IPS-20b (cell line): ENCODE results near the gene TM2D3.
"Not testable (repeated sequence)": the region's sequence is repeated elsewhere in the genome, so short reads cannot be mapped to it uniquely, and the experiment has no call there.

ENCODE experiments used
- H3K27ac ChIP-seq: one replicate; pipeline ENCODE4 v1.5.1; 2013; ENCODE audit warnings: low read length
- H3K27me3 ChIP-seq: 2 replicates; pipeline ENCODE4 v1.6.1; 2013; ENCODE audit warnings: mild to moderate bottlenecking, low read length, inconsistent platforms; ENCODE audit not compliant: insufficient read depth
- H3K36me3 ChIP-seq: 2 replicates; pipeline ENCODE4 v1.6.1; 2013; ENCODE audit warnings: low read depth, mild to moderate bottlenecking, inconsistent platforms, low read length, moderate library complexity; ENCODE audit not compliant: insufficient read depth
- H3K4me1 ChIP-seq: 2 replicates; pipeline ENCODE4 v1.6.1; 2013; ENCODE audit warnings: mild to moderate bottlenecking, control low read depth, inconsistent platforms, low read length, moderate library complexity; ENCODE audit not compliant: insufficient read depth
- H3K4me3 ChIP-seq: 2 replicates; pipeline ENCODE4 v1.5.1; 2013; ENCODE audit warnings: mild to moderate bottlenecking, low read length, inconsistent platforms
- H3K9ac ChIP-seq: 2 replicates; pipeline ENCODE4 v1.6.1; 2013; ENCODE audit warnings: low read depth, mild to moderate bottlenecking, inconsistent platforms, low read length, moderate library complexity
- H3K9me3 ChIP-seq: 2 replicates; pipeline ENCODE4 v1.6.1; 2013; ENCODE audit warnings: mild to moderate bottlenecking, low read depth, low read length, inconsistent platforms; ENCODE audit not compliant: insufficient read depth

The TM2D3 gene

GRCh38 chr15:101637919-101638318, 14.3 kb downstream of the TM2D3 start:
- Histone ChIP-seq H3K4me3 (no peak overlapping the region), H3K9ac (no peak overlapping the region), H3K9me3 (no peaks in the 10 kb centered on the region), H3K4me1 (no peaks in the 10 kb centered on the region), H3K27me3 (no peaks in the 10 kb centered on the region), H3K27ac (no peak overlapping the region), H3K36me3 (peaks cover 26% of the 10 kb centered on the region; the same call in 1 of the 2 replicates)

DNA sequence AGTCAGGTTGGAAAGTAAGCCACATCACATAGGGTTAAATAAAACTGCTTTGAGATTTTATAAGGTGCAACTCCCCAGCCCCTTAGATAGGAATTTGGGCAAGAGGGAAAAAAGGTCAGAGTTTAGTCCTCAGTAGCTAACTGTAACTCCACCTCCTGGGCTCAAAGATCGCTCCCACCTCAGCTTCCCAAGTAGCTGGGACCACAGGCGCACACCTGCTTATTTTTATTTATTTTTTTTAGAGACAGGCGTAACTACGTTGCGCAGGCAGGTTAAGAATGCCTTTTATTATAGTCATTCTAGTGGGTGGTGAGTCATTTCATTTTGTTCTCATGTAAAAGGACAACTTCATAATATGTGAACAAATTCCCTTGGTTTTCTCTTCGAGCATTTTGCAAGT, 14.7 kb downstream of the TM2D3 start:
- H3K27me3 ChIP-seq, result no peaks in the 10 kb centered on the region
- no peak overlapping the region for H3K9ac ChIP-seq
- peaks cover 22% of the 10 kb centered on the region; the same call in 1 of the 2 replicates for H3K36me3 ChIP-seq
- H3K4me3 ChIP-seq, result no peak overlapping the region
- no peaks in the 10 kb centered on the region for H3K4me1 ChIP-seq
- H3K9me3 ChIP-seq, result no peaks in the 10 kb centered on the region
- H3K27ac ChIP-seq, result no peak overlapping the region

DNA sequence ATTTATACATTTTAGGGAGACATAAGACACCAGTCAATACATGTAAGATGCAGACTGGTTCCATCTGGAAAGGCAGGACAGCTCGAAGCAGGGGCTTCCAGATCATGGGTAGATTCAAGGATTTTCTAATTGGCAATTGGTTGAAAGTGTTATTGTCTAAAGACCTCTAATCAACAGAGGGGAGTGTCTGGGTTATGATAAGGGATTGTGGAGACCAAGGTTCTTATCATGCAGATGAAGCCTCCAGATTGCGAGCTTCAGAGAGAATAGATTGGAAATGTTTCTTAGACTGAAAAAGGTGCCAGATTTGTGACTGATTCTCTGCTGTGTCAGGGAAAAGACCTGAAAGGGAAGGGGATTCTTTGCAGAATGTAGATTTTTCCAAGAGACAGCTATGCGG, 15.1 kb downstream of the TM2D3 start:
- H3K36me3 ChIP-seq, result peaks cover 17% of the 10 kb centered on the region; the same call in 1 of the 2 replicates
- no peak overlapping the region for H3K4me3 ChIP-seq
- no peaks in the 10 kb centered on the region for H3K27me3 ChIP-seq
- no peak overlapping the region for H3K9ac ChIP-seq
- H3K9me3 ChIP-seq, result no peaks in the 10 kb centered on the region
- no peak overlapping the region for H3K27ac ChIP-seq
- H3K4me1 ChIP-seq, result no peaks in the 10 kb centered on the region

DNA sequence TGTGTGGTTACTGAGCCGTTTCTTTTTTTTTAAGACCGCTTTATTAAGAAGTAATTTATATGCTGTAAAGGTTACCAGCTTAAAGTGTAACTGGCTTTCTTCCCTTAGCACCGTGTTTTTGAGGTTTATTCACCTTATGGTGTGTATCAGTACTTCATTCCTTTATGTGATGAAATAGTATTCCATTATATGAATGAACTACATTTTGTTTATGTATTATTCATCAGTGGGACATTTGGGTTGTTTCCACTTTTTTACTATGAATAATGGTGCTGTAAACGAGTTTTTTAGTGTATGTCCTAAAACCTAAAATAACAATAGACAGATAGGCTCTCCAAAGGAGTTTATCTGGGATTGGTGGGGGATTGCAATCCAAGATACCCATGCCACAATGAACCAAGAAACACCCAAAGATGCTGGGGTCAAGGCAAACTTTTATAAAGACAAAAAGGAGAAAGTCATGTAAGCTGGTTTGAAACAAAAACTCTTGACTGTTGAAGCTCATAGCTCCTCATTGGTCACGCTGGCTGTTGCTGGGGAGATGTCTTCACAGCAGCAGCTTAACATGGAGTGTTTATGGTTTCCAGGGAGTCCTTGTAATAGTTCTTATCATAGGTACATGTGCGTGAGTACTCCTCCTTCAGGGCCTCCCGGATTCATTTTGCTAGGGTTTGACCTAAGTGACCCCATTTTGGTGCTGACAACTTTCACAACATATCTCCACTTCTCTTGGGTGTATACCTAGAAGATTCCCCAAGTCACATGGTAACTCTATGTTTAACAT, 16.0 kb downstream of the TM2D3 start:
- Histone ChIP-seq H3K27ac (no peak overlapping the region), H3K4me3 (no peak overlapping the region), H3K36me3 (peaks cover 15% of the 10 kb centered on the region; the same call in 1 of the 2 replicates), H3K27me3 (no peaks in the 10 kb centered on the region), H3K9me3 (no peaks in the 10 kb centered on the region), H3K4me1 (no peaks in the 10 kb centered on the region), H3K9ac (no peak overlapping the region)

- no peak overlapping the region for H3K9ac ChIP-seq
- no peaks in the 10 kb centered on the region for H3K9me3 ChIP-seq
- no peaks in the 10 kb centered on the region for H3K36me3 ChIP-seq
- no peaks in the 10 kb centered on the region for H3K4me1 ChIP-seq
- H3K4me3 ChIP-seq, result no peak overlapping the region
- no peak overlapping the region for H3K27ac ChIP-seq
- H3K27me3 ChIP-seq, result no peaks in the 10 kb centered on the region
Observed at GRCh38 chr15:101633356-101633755, 18.8 kb downstream of the TM2D3 start.

DNA sequence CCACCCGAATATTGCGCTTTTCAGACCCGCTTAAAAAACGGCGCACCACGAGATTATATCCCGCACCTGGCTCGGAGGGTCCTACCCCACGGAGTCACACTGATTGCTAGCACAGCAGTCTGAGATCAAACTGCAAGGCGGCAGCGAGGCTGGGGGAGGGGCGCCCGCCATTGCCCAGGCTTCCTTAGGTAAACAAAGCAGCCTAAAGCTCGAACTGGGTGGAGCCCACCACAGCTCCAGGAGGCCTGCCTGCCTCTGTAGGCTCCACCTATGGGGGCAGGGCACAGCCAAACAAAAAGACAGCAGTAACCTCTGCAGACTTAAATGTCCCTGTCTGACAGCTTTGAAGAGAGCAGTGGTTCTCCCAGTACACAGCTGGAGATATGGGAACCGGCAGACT, 25.5 kb downstream of the TM2D3 start:
- not testable (repeated sequence) for H3K9ac ChIP-seq, H3K4me3 ChIP-seq, H3K27ac ChIP-seq, H3K4me1 ChIP-seq, H3K36me3 ChIP-seq, H3K27me3 ChIP-seq
- peaks cover 19% of the 10 kb centered on the region; the same call in 1 of the 2 replicates for H3K9me3 ChIP-seq

DNA sequence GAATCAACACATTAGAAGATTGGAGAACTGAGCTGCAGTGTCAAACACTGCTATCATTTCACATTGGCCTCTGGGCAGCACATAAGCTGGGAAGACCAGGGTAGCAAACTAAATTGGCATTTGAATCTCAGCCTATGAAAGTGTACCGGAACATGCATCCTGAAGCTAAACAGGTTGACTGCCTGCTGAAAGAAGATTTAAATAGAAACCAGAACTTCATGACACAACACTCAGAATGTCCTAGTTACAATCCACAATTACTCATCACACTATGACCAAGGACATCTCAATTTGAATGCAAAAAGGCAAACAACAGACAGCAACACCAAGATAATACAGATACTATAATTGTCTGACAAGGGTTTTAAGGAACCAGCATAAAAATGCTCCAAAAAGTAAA, 26.2 kb downstream of the TM2D3 start:
- no peaks in the 10 kb centered on the region for H3K36me3 ChIP-seq
- H3K27ac ChIP-seq, result no peak overlapping the region
- peaks cover 19% of the 10 kb centered on the region; the same call in 1 of the 2 replicates for H3K9me3 ChIP-seq
- H3K4me3 ChIP-seq, result no peak overlapping the region; the same call in 1 of the 2 replicates
- no peak overlapping the region for H3K9ac ChIP-seq
- H3K4me1 ChIP-seq, result no peaks in the 10 kb centered on the region
- H3K27me3 ChIP-seq, result no peaks in the 10 kb centered on the region

- no peak overlapping the region for H3K27ac ChIP-seq
- H3K4me3 ChIP-seq, result no peak overlapping the region
- H3K27me3 ChIP-seq, result no peaks in the 10 kb centered on the region
- H3K36me3 ChIP-seq, result no peaks in the 10 kb centered on the region
- no peak overlapping the region for H3K9ac ChIP-seq
- peaks cover 19% of the 10 kb centered on the region; the same call in 1 of the 2 replicates for H3K9me3 ChIP-seq
- no peaks in the 10 kb centered on the region for H3K4me1 ChIP-seq
Observed at GRCh38 chr15:101625184-101625583, 27.0 kb downstream of the TM2D3 start.

GRCh38 chr15:101623367-101624304, 28.5 kb downstream of the TM2D3 start:
- Histone ChIP-seq H3K27me3 (no peaks in the 10 kb centered on the region), H3K4me3 (no peak overlapping the region), H3K9ac (no peak overlapping the region), H3K4me1 (no peaks in the 10 kb centered on the region), H3K27ac (no peak overlapping the region), H3K9me3 (peaks cover 19% of the 10 kb centered on the region; the same call in 1 of the 2 replicates), H3K36me3 (no peaks in the 10 kb centered on the region)

- no peaks in the 10 kb centered on the region for H3K36me3 ChIP-seq
- no peak overlapping the region for H3K27ac ChIP-seq
- H3K4me1 ChIP-seq, result no peaks in the 10 kb centered on the region
- no peaks in the 10 kb centered on the region for H3K27me3 ChIP-seq
- H3K4me3 ChIP-seq, result no peak overlapping the region
- no peak overlapping the region for H3K9ac ChIP-seq
- peaks cover 19% of the 10 kb centered on the region; the same call in 1 of the 2 replicates for H3K9me3 ChIP-seq
Observed at GRCh38 chr15:101621961-101622360, 30.2 kb downstream of the TM2D3 start.

DNA sequence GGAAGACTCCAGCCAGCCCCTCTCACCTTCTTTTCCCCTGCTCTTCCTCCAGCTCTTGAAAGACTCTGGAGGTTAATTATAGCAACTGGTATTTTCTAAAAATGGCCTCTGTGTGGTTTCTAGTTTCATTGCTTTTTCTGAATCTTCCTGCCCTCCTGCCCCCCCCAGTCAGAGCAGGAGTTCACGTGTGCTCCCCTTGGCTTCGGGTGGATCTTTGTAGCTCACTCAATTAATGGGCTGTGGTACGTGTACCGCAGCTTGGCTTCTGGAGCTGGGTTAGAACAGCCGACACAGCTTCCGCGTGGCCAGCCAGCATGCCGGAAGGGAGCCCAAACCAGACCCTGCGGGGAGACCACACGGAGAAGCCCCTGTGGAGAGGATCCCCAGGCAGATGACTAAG, 31.5 kb downstream of the TM2D3 start:
- Histone ChIP-seq H3K9ac (no peak overlapping the region), H3K27ac (no peak overlapping the region), H3K9me3 (peaks cover 12% of the 10 kb centered on the region; the same call in 1 of the 2 replicates), H3K4me1 (peaks cover 5% of the 10 kb centered on the region; the same call in 1 of the 2 replicates), H3K4me3 (no peak overlapping the region), H3K27me3 (peaks cover 6% of the 10 kb centered on the region), H3K36me3 (no peaks in the 10 kb centered on the region)
